Measurements from ENCODE around the gene ADARB1.
A peak's percentile ranks its signal among the peaks of the same experiment; 100 is the strongest.

ADARB1 gene

GRCh38 chr21:45047257-45047656 is 27.1 kb upstream of the ADARB1 start:
- TF ChIP-seq TCF4 (CRISPR knock-in tag; IDR thresholded peaks at IDR 0.05; ENCODE audit: borderline replicate concordance) = no peak
- TF ChIP-seq ZFP30 (CRISPR knock-in tag; IDR thresholded peaks at IDR 0.05) = peak; percentile 87
- TF ChIP-seq OSR1 (CRISPR knock-in tag; IDR thresholded peaks at IDR 0.05) = no peak
- TF ChIP-seq TOX (CRISPR knock-in tag; IDR thresholded peaks at IDR 0.05; ENCODE audit: borderline replicate concordance) = no peak
- TF ChIP-seq RARB (CRISPR knock-in tag; IDR thresholded peaks at IDR 0.05) = no peak
- no peak for TF ChIP-seq ZNF70 (CRISPR knock-in tag; IDR thresholded peaks at IDR 0.05)
- TF ChIP-seq GLIS3 (CRISPR knock-in tag; IDR thresholded peaks at IDR 0.05) = no peak
- no peak for ATAC-seq

- TF ChIP-seq SNAI2 (CRISPR knock-in tag; IDR thresholded peaks at IDR 0.05) = no peak
- no peak for TF ChIP-seq BACH2 (CRISPR knock-in tag; IDR thresholded peaks at IDR 0.05; ENCODE audit: borderline replicate concordance)
- no peak for TF ChIP-seq ZNF70 (CRISPR knock-in tag; IDR thresholded peaks at IDR 0.05)
- TF ChIP-seq RARB (CRISPR knock-in tag; IDR thresholded peaks at IDR 0.05) = no peak
- TF ChIP-seq ARNTL (CRISPR knock-in tag; IDR thresholded peaks at IDR 0.05; ENCODE audit: borderline replicate concordance, low read depth) = no peak
- no peak for TF ChIP-seq ISL1 (CRISPR knock-in tag; IDR thresholded peaks at IDR 0.05)
- no peak for TF ChIP-seq CSDC2 (CRISPR knock-in tag; IDR thresholded peaks at IDR 0.05)
- TF ChIP-seq CREB5 (CRISPR knock-in tag; IDR thresholded peaks at IDR 0.05; ENCODE audit: low read depth) = no peak
- TF ChIP-seq ZNF565 (CRISPR knock-in tag; conservative IDR thresholded peaks at IDR 0.05; ENCODE audit: low read depth) = no peak
- no peak for TF ChIP-seq TSHZ2 (CRISPR knock-in tag; IDR thresholded peaks at IDR 0.05)
- no peak for TF ChIP-seq PATZ1 (CRISPR knock-in tag; IDR thresholded peaks at IDR 0.05; ENCODE audit: borderline replicate concordance)
- TF ChIP-seq ESRRG (CRISPR knock-in tag; IDR thresholded peaks at IDR 0.05) = no peak
- no peak for TF ChIP-seq GLIS3 (CRISPR knock-in tag; IDR thresholded peaks at IDR 0.05)
- TF ChIP-seq PPARA (CRISPR knock-in tag; IDR thresholded peaks at IDR 0.05; ENCODE audit: borderline replicate concordance) = no peak
- TF ChIP-seq ZNF8 (CRISPR knock-in tag; IDR thresholded peaks at IDR 0.05) = no peak
- no peak for ATAC-seq
Observed at GRCh38 chr21:45048026-45048698, 26.2 kb upstream of the ADARB1 start.

- TF ChIP-seq ARNTL (CRISPR knock-in tag; IDR thresholded peaks at IDR 0.05; ENCODE audit: borderline replicate concordance, low read depth) (no peak), TOX (CRISPR knock-in tag; IDR thresholded peaks at IDR 0.05; ENCODE audit: borderline replicate concordance) (no peak), SNAI2 (CRISPR knock-in tag; IDR thresholded peaks at IDR 0.05) (no peak), RARB (CRISPR knock-in tag; IDR thresholded peaks at IDR 0.05) (no peak), BACH2 (CRISPR knock-in tag; IDR thresholded peaks at IDR 0.05; ENCODE audit: borderline replicate concordance) (no peak), ZNF565 (CRISPR knock-in tag; conservative IDR thresholded peaks at IDR 0.05; ENCODE audit: low read depth) (no peak), GLIS3 (CRISPR knock-in tag; IDR thresholded peaks at IDR 0.05) (no peak), OSR1 (CRISPR knock-in tag; IDR thresholded peaks at IDR 0.05) (no peak), TSHZ2 (CRISPR knock-in tag; IDR thresholded peaks at IDR 0.05) (no peak), CSRNP3 (CRISPR knock-in tag; IDR thresholded peaks at IDR 0.05) (no peak), CSDC2 (CRISPR knock-in tag; IDR thresholded peaks at IDR 0.05) (no peak), ZC3H10 (CRISPR knock-in tag; IDR thresholded peaks at IDR 0.05) (no peak), ZFP30 (CRISPR knock-in tag; IDR thresholded peaks at IDR 0.05) (no peak), CREB5 (CRISPR knock-in tag; IDR thresholded peaks at IDR 0.05; ENCODE audit: low read depth) (no peak), ZNF8 (CRISPR knock-in tag; IDR thresholded peaks at IDR 0.05) (no peak), TCF4 (CRISPR knock-in tag; IDR thresholded peaks at IDR 0.05; ENCODE audit: borderline replicate concordance) (no peak), ZNF70 (CRISPR knock-in tag; IDR thresholded peaks at IDR 0.05) (no peak), ZFP3 (CRISPR knock-in tag; IDR thresholded peaks at IDR 0.05) (no peak)
- no peak for ATAC-seq
Observed at GRCh38 chr21:45048968-45049367, 25.4 kb upstream of the ADARB1 start.
